ENCODE results near the gene HSPA12B. TPM values are rescaled to one million over a fixed set of nuclear protein-coding genes. Genes with fewer than 3 reads are reported as not detected.

Gene HSPA12B
- polyA plus RNA-seq, 1 of the 3 experiments (the other 2 are of a cell fraction): 0.46 TPM

DNA sequence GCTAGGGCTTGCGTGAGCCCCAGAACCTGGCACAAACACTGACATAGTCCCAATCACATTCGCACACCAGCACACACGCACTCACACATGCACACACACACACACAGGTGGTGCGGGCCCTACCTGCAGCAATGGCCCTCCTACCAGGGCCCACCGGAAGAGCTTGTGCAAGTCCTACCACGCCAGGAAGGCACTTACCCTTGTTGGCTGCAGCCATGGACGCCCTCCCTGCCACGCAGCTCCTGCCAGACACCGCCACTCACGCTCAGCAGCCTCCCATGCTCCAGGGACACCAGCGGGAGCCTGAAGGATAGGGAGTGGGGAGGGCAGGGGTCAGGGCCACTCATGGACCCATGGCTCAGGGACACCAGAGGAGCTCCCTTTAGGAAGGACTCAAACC lies 27.4 kb downstream of the HSPA12B start:
- H2AFZ ChIP-seq (ENCODE audit: low read depth): no peak overlapping the region

DNA sequence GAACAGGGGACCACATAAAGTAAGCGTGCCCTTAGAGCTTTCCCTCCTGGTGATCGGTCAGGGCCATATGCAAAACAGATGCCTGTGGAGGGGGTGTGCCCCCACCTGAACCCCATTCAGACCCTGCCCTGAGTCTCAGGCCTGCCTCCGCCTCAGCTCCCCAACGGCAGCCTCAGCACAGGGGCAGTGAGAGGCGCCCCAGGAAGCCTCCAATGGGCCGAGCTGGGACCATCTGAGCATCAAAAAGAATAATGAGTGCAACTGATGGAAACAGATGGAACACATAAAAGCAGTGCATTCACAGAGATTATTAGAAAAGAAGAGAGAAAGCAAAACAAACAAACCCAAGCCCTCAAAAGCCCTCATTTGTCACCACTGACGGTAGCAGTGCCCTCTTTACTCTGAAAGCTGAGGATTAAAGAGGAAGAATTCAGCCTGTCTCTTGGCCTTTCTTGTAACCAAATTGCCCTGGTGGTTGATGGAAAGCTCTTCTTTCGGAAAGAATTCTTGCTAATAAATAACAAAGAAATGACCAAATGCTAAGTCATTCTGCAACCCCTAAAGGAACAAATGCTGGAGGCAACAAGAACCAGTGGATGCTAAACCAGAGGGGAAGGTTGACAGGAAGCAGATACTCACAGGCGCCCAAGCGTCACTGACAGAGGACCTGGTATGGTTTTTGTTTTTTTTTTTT lies 28.3 kb downstream of the HSPA12B start:
- Histone ChIP-seq H4K20me1 (ENCODE audit: insufficient read depth) (no peaks in the 10 kb centered on the region), H3K4me1 (ENCODE audit: control insufficient read depth in 1 of 2, insufficient read depth in 2 of 2, low read depth in 1 of 2, low read length in 1 of 2) (peaks cover 0 to 3% of the 10 kb centered on the region in 2 experiments; a peak in 1 of 4 replicates), H2AFZ (ENCODE audit: low read depth) (no peak overlapping the region), H3K9me3 (no peaks in the 10 kb centered on the region), H3K4me3 (ENCODE audit: low read depth in 2 of 2, low read length in 1 of 2) (no peak overlapping the region), H3K79me2 (ENCODE audit: insufficient read depth) (no peaks in the 10 kb centered on the region; the same call in 1 of the 2 replicates), H3K36me3 (replicated peaks in 1 of 2; ENCODE audit: control insufficient read depth in 1 of 2, insufficient read depth in 2 of 2, low read length in 1 of 2) (peaks cover 10 to 12% of the 10 kb centered on the region in 2 experiments), H3K9me2 (no peaks in the 10 kb centered on the region), H3K27ac (ENCODE audit: low read depth in 2 of 2, low read length in 1 of 2) (no peak overlapping the region), H3K4me2 (no peak overlapping the region), H3F3A (replicated peaks; ENCODE audit: insufficient read depth) (no peaks in the 10 kb centered on the region), H3K9ac (no peak overlapping the region), H3K27me3 (ENCODE audit: insufficient read depth) (no peaks in the 10 kb centered on the region)
- TF ChIP-seq YY1 (IDR thresholded peaks at IDR 0.05; ENCODE audit: low read depth) (no peak), CTCF (IDR thresholded peaks at IDR 0.05) (no peak), RAD21 (IDR thresholded peaks at IDR 0.05; ENCODE audit: low read length) (no peak), EP300 (IDR thresholded peaks at IDR 0.05; ENCODE audit: borderline replicate concordance in 1 of 2, low read depth in 1 of 2, low read length in 1 of 2) (no peak), NRF1 (IDR thresholded peaks at IDR 0.05; ENCODE audit: low read depth, low read length) (no peak), TEAD4 (IDR thresholded peaks at IDR 0.05; ENCODE audit: borderline replicate concordance, insufficient read depth) (no peak), TCF12 (IDR thresholded peaks at IDR 0.05) (no peak), CHD2 (IDR thresholded peaks at IDR 0.05; ENCODE audit: low read length, partially characterized antibody) (no peak), NFIC (IDR thresholded peaks at IDR 0.05; ENCODE audit: borderline replicate concordance) (no peak), FOSL2 (IDR thresholded peaks at IDR 0.05; ENCODE audit: borderline replicate concordance, low read depth) (no peak)
- TF ChIP-seq, protein P1, sequence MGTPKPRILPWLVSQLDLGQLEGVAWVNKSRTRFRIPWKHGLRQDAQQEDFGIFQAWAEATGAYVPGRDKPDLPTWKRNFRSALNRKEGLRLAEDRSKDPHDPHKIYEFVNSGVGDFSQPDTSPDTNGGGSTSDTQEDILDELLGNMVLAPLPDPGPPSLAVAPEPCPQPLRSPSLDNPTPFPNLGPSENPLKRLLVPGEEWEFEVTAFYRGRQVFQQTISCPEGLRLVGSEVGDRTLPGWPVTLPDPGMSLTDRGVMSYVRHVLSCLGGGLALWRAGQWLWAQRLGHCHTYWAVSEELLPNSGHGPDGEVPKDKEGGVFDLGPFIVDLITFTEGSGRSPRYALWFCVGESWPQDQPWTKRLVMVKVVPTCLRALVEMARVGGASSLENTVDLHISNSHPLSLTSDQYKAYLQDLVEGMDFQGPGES (IDR thresholded peaks at IDR 0.05; ENCODE audit: low read depth, low read length): no peak
- 89% methylated on average over 10 of the region's 10 CpGs for WGBS (ENCODE audit: low lambda C conversion rate)
- POLR2A ChIA-PET: no interaction called here
- no peak for DNase-seq
- CTCF ChIA-PET: interaction anchor here (1.2 to 13.1 kb wide), 6 partner anchors 7 to 84 kb away, joined by 3 to 151 read pairs (median 12); partner anchors contain the start of gene ADISSP

More for the DNA sequence above, 27.4 kb downstream of the HSPA12B start:
- Histone ChIP-seq H3K9me3 (no peaks in the 10 kb centered on the region), H3K4me3 (ENCODE audit: low read depth in 2 of 2, low read length in 1 of 2) (no peak overlapping the region), H3K4me2 (no peak overlapping the region), H3K27ac (ENCODE audit: low read depth in 2 of 2, low read length in 1 of 2) (no peak overlapping the region), H4K20me1 (ENCODE audit: insufficient read depth) (no peaks in the 10 kb centered on the region), H3F3A (replicated peaks; ENCODE audit: insufficient read depth) (no peaks in the 10 kb centered on the region), H3K27me3 (ENCODE audit: insufficient read depth) (no peaks in the 10 kb centered on the region), H3K4me1 (ENCODE audit: control insufficient read depth in 1 of 2, insufficient read depth in 2 of 2, low read depth in 1 of 2, low read length in 1 of 2) (no peaks in the 10 kb centered on the region), H3K36me3 (replicated peaks in 1 of 2; ENCODE audit: control insufficient read depth in 1 of 2, insufficient read depth in 2 of 2, low read length in 1 of 2) (peaks cover 10 to 13% of the 10 kb centered on the region in 2 experiments), H3K9me2 (no peaks in the 10 kb centered on the region), H3K79me2 (ENCODE audit: insufficient read depth) (no peaks in the 10 kb centered on the region; the same call in 1 of the 2 replicates), H3K9ac (no peak overlapping the region)
- ChIA-PET POLR2A (no interaction called here), CTCF (interaction anchor here (1.2 to 13.1 kb wide), 6 partner anchors 8 to 83 kb away, joined by 3 to 151 read pairs (median 12); partner anchors contain the start of gene ADISSP)
- no peak for DNase-seq
- TF ChIP-seq MXI1 (IDR thresholded peaks at IDR 0.05; ENCODE audit: low read depth, low read length) (no peak), RCOR1 (IDR thresholded peaks at IDR 0.05; ENCODE audit: low read length) (no peak)
- TF ChIP-seq, protein P2, sequence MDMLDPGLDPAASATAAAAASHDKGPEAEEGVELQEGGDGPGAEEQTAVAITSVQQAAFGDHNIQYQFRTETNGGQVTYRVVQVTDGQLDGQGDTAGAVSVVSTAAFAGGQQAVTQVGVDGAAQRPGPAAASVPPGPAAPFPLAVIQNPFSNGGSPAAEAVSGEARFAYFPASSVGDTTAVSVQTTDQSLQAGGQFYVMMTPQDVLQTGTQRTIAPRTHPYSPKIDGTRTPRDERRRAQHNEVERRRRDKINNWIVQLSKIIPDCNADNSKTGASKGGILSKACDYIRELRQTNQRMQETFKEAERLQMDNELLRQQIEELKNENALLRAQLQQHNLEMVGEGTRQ (IDR thresholded peaks at IDR 0.05; ENCODE audit: borderline replicate concordance, low read depth, low read length): no peak
- 92% methylated on average over 9 of the region's 11 CpGs for WGBS (ENCODE audit: low lambda C conversion rate)
